H9 (cell line): ENCODE data around the gene OR2F1. TPM values are rescaled to one million over a fixed set of nuclear protein-coding genes. Genes with fewer than 3 reads are reported as not detected.

Source experiments
- DNase-seq: peaks from one replicate; pipeline ENCODE4 v3.0.0-alpha.2; 2017
- H2AFZ ChIP-seq: one replicate; pipeline ENCODE4 v1.6.1; 2013; ENCODE audit warnings: mild to moderate bottlenecking, low read length, control low read depth, moderate library complexity
- H2AK5ac ChIP-seq: 2 replicates; pipeline ENCODE4 v1.6.1; 2013; ENCODE audit warnings: low read length, control low read depth, mixed read lengths; ENCODE audit not compliant: insufficient read length
- H2BK120ac ChIP-seq: one replicate; pipeline ENCODE4 v1.6.1; 2013; ENCODE audit warnings: low read depth, mild to moderate bottlenecking, low read length, control low read depth, inconsistent platforms; ENCODE audit not compliant: poor library complexity, severe bottlenecking
- H2BK12ac ChIP-seq: 2 replicates; pipeline ENCODE4 v1.6.1; 2013; ENCODE audit warnings: low read length, control low read depth, mixed read lengths, low read depth; ENCODE audit not compliant: insufficient read length
- H2BK15ac ChIP-seq: 2 replicates; pipeline ENCODE4 v1.6.1; 2013; ENCODE audit warnings: low read depth, low read length, control low read depth
- H2BK20ac ChIP-seq: one replicate; pipeline ENCODE4 v1.6.1; 2013; ENCODE audit warnings: low read depth, mild to moderate bottlenecking, low read length, control low read depth, inconsistent platforms; ENCODE audit not compliant: poor library complexity, severe bottlenecking
- H2BK5ac ChIP-seq: 2 replicates; pipeline ENCODE4 v1.6.1; 2013; ENCODE audit warnings: low read length, control low read depth, mixed read lengths; ENCODE audit not compliant: insufficient read length
- H3K14ac ChIP-seq: 2 replicates; pipeline ENCODE4 v1.6.1; 2013; ENCODE audit warnings: low read length, control low read depth; ENCODE audit not compliant: insufficient read depth
- H3K18ac ChIP-seq: 2 replicates; pipeline ENCODE4 v1.6.1; 2013; ENCODE audit warnings: low read depth, mild to moderate bottlenecking, mixed read lengths, low read length, control low read depth; ENCODE audit not compliant: insufficient read length
- H3K23ac ChIP-seq: 2 replicates; pipeline ENCODE4 v1.6.1; 2013; ENCODE audit warnings: low read length, control low read depth, mixed read lengths, low read depth; ENCODE audit not compliant: insufficient read length
- H3K23me2 ChIP-seq: 2 replicates; pipeline ENCODE4 v1.6.1; 2013; ENCODE audit warnings: low read depth, mild to moderate bottlenecking, mixed read lengths, low read length, control low read depth; ENCODE audit not compliant: insufficient read length, poor library complexity, severe bottlenecking
- H3K27ac ChIP-seq: 2 replicates; pipeline ENCODE4 v1.5.1; 2013; ENCODE audit warnings: low read length, control low read depth, mixed read lengths, low read depth; ENCODE audit not compliant: insufficient read length
- H3K27me3 ChIP-seq: 2 replicates; pipeline ENCODE4 v1.6.1; 2013; ENCODE audit warnings: low read length, control low read depth, inconsistent platforms; ENCODE audit not compliant: insufficient read depth
- H3K4ac ChIP-seq: 2 replicates; pipeline ENCODE4 v1.6.1; 2013; ENCODE audit warnings: low read depth, mild to moderate bottlenecking, control low read depth, inconsistent platforms, low read length, moderate library complexity
- H3K4me1 ChIP-seq: 2 replicates; pipeline ENCODE4 v1.6.1; 2013; ENCODE audit warnings: low read length, control low read depth, inconsistent platforms; ENCODE audit not compliant: insufficient read depth
- H3K4me2 ChIP-seq: 2 replicates; pipeline ENCODE4 v1.6.1; 2013; ENCODE audit warnings: low read length, control low read depth, mixed read lengths; ENCODE audit not compliant: insufficient read length, insufficient read depth
- H3K56ac ChIP-seq: 2 replicates; pipeline ENCODE4 v1.6.1; 2013; ENCODE audit warnings: low read depth, mild to moderate bottlenecking, mixed read lengths, low read length, control low read depth; ENCODE audit not compliant: insufficient read length
- H3K79me1 ChIP-seq: 2 replicates; pipeline ENCODE4 v1.6.1; 2013; ENCODE audit warnings: low read depth, mild to moderate bottlenecking, moderate library complexity, low read length, control low read depth, inconsistent platforms; ENCODE audit not compliant: insufficient read depth, poor library complexity, severe bottlenecking
- H3K79me2 ChIP-seq: 2 replicates; pipeline ENCODE4 v1.6.1; 2013; ENCODE audit warnings: low read length, control low read depth, inconsistent platforms; ENCODE audit not compliant: insufficient read depth
- H3K9ac ChIP-seq: 2 replicates; pipeline ENCODE4 v1.6.1; 2013; ENCODE audit warnings: low read length, control low read depth, mixed read lengths; ENCODE audit not compliant: insufficient read length; ENCODE audit errors: extremely low read depth
- H3K9me3 ChIP-seq: one replicate; pipeline ENCODE4 v1.6.1; 2013; ENCODE audit warnings: low read depth, low read length, inconsistent platforms; ENCODE audit not compliant: control insufficient read depth
- H3T11ph ChIP-seq: one replicate; pipeline ENCODE4 v1.6.1; 2013; ENCODE audit warnings: mild to moderate bottlenecking, low read length, control low read depth, inconsistent platforms
- H4K20me1 ChIP-seq: one replicate; pipeline ENCODE4 v1.6.1; 2013; ENCODE audit not compliant: control insufficient read depth, insufficient read length, insufficient read depth
- H4K5ac ChIP-seq: 2 replicates; pipeline ENCODE4 v1.6.1; 2013; ENCODE audit warnings: low read depth, mild to moderate bottlenecking, mixed read lengths, low read length, control low read depth; ENCODE audit not compliant: insufficient read length
- H4K8ac ChIP-seq: replicated peaks from 2 replicates; pipeline ENCODE4 v1.6.1; 2013; ENCODE audit warnings: low read length, control low read depth, mixed read lengths, low read depth; ENCODE audit not compliant: insufficient read length
- H4K91ac ChIP-seq: 2 replicates; pipeline ENCODE4 v1.6.1; 2013; ENCODE audit warnings: low read depth, mild to moderate bottlenecking, moderate library complexity, mixed read lengths, low read length, control low read depth; ENCODE audit not compliant: insufficient read length
- H3K27ac Mint-ChIP-seq, 3 experiments: 2 replicates in 2 of 3; 3 replicates in 1 of 3; pipeline ENCODE4 v1.8.0; 2020 to 2021; ENCODE audit warnings: mixed read lengths in 3 of 3, mild to moderate bottlenecking in 1 of 3, moderate library complexity in 1 of 3
- H3K27me3 Mint-ChIP-seq: 2 replicates; pipeline ENCODE4 v1.8.0; 2021; ENCODE audit warnings: low read depth, mild to moderate bottlenecking, moderate library complexity, mixed read lengths
- H3K36me3 Mint-ChIP-seq, 3 experiments: 2 replicates in 2 of 3; 3 replicates in 1 of 3; pipeline ENCODE4 v1.8.0; 2020 to 2021; ENCODE audit warnings: low read depth in 3 of 3, mixed read lengths in 3 of 3; ENCODE audit not compliant: insufficient read depth in 1 of 3
- H3K4me1 Mint-ChIP-seq, 2 experiments: 2 replicates each; pipeline ENCODE4 v1.8.0; 2020; ENCODE audit warnings: mixed read lengths in 2 of 2
- H3K4me3 Mint-ChIP-seq, 2 experiments: 2 replicates in 1 of 2; 3 replicates in 1 of 2; pipeline ENCODE4 v1.8.0; 2020 to 2021; ENCODE audit warnings: mild to moderate bottlenecking in 2 of 2, mixed read lengths in 2 of 2, moderate library complexity in 1 of 2
- H3K9me3 Mint-ChIP-seq, 2 experiments: 2 replicates in 1 of 2; 3 replicates in 1 of 2; pipeline ENCODE4 v1.8.0; 2020; ENCODE audit warnings: mild to moderate bottlenecking in 2 of 2, mixed read lengths in 2 of 2, moderate library complexity in 1 of 2
- CTCF ChIP-seq: fragments of 200-600 bp; sonication (generic); conservative IDR thresholded peaks from 3 replicates; pipeline ENCODE4 v1.8.0; 2021; ENCODE audit warnings: antibody characterized with exemption, mild to moderate bottlenecking
- WGBS: extraction: QIAGEN DNeasy Blood & Tissue Kit; methylation state at CpG from one replicate; pipeline ENCODE4 v1.1.7; 2013; ENCODE audit warnings: missing lambda C conversion rate, low lambda C conversion rate, mixed read lengths; ENCODE audit not compliant: insufficient read length; ENCODE audit errors: extremely low coverage; 5-methylcytosine and 5-hydroxymethylcytosine counted together
- total RNA-seq: library from RNA; stranded (reverse); gene quantifications from 2 replicates; pipeline ENCODE4 v1.2.1, GENCODE V29; 2021

OR2F1 gene
- total RNA-seq, 1 experiment from 2014 or later = not detected

GRCh38 chr7:143988976-143989745 is 34.5 kb downstream of the OR2F1 start:
- H2AFZ ChIP-seq = no peak overlapping the region
- H3K4ac ChIP-seq = no peak overlapping the region
- no peak overlapping the region for H3K56ac ChIP-seq
- H3K9me3 Mint-ChIP-seq = peaks cover 16 to 18% of the 10 kb centered on the region in 2 experiments
- H4K8ac ChIP-seq = no peak overlapping the region
- no peaks in the 10 kb centered on the region for H3K79me1 ChIP-seq
- H2BK20ac ChIP-seq = no peak overlapping the region
- no peak overlapping the region for H2BK5ac ChIP-seq
- H2BK15ac ChIP-seq = no peak overlapping the region
- no CpG with 5 or more reads among the region's 5 CpGs for WGBS
- no peak for DNase-seq
- H3K23me2 ChIP-seq = no peaks in the 10 kb centered on the region
- H3K27ac Mint-ChIP-seq = no peak overlapping the region
- H3K23ac ChIP-seq = no peak overlapping the region
- H3K27me3 Mint-ChIP-seq = no peaks in the 10 kb centered on the region; the same call in 1 of the 2 replicates
- H3K36me3 Mint-ChIP-seq = peaks cover 3 to 9% (median 8%) of the 10 kb centered on the region in 3 experiments; a peak in 4 of 7 replicates
- no peaks in the 10 kb centered on the region for H4K20me1 ChIP-seq
- no peak overlapping the region for H3K9ac ChIP-seq
- no peak overlapping the region for H3K4me2 ChIP-seq
- no peak overlapping the region for H2BK12ac ChIP-seq
- no peak overlapping the region for H4K5ac ChIP-seq
- no peak overlapping the region for H4K91ac ChIP-seq
- no peak overlapping the region for H2BK120ac ChIP-seq
- H3K4me1 Mint-ChIP-seq = no peaks in the 10 kb centered on the region
- no peak for TF ChIP-seq CTCF
- no peak overlapping the region for H2AK5ac ChIP-seq
- no peak overlapping the region for H3K14ac ChIP-seq
- no peaks in the 10 kb centered on the region for H3K79me2 ChIP-seq
- H3T11ph ChIP-seq = no peak overlapping the region
- H3K4me1 ChIP-seq = no peaks in the 10 kb centered on the region
- H3K4me3 Mint-ChIP-seq = no peak overlapping the region
- H3K9me3 ChIP-seq = peaks cover 9% of the 10 kb centered on the region
- no peak overlapping the region for H3K18ac ChIP-seq
- H3K27ac ChIP-seq = no peak overlapping the region
- H3K27me3 ChIP-seq = no peaks in the 10 kb centered on the region
